Measurements from ENCODE around the gene SPEF2.

SPEF2 gene

GRCh38 chr5:35862126-35862525 is 244.5 kb downstream of the SPEF2 start:
- Histone ChIP-seq H3K9ac (peak overlapping the region in 8 of 11 experiments; percentile 80 to 95 (median 86); a peak in 17 of 22 replicates), H3K4me3 (peak overlapping the region in 8 of 10 experiments; percentile 18 to 80 (median 70); a peak in 15 of 20 replicates), H3K27me3 (no peaks in the 10 kb centered on the region), H3K4me1 (peaks cover 34 to 67% (median 53%) of the 10 kb centered on the region in 10 experiments), H3K27ac (peak overlapping the region in 10 of 11 experiments; percentile 6 to 98 (median 86); a peak in 20 of 22 replicates), H3K36me3 (peaks cover 5 to 87% (median 82%) of the 10 kb centered on the region in 11 experiments; a peak in 20 of 22 replicates), H3K9me3 (replicated peaks in 1 of 11) (peaks cover 0 to 10% (median 0%) of the 10 kb centered on the region in 11 experiments; a peak in 11 of 22 replicates), H4K20me1 (peaks cover 0 to 9% (median 0%) of the 10 kb centered on the region in 11 experiments; a peak in 7 of 22 replicates), H3K4me2 (peak overlapping the region; percentile 81 to 97 (median 93))
- no peak for TF ChIP-seq Cebpa-rat (IDR thresholded peaks at IDR 0.05)

DNA sequence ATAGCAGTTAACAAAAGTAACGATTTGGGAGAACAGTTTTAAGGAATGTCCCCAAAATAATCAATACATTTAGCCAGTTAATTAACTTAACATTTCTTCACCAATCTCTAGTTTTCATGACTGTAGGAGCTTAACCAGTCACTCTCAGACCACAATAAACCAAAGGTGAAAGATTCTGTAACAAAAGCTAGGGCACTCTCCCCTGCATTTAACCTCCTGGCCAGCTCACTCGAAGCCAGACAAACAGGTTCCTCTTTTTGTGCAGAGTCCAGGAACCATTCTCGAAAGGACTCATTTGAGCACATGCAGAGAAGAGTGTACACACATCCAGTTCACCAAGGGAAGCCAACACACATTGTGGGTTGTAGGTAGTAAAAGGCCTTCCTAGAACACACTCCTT is 245.5 kb downstream of the SPEF2 start:
- TF ChIP-seq Cebpa-rat (IDR thresholded peaks at IDR 0.05): no peak
- Histone ChIP-seq H3K36me3 (peaks cover 5 to 97% (median 93%) of the 10 kb centered on the region in 11 experiments; a peak in 20 of 22 replicates), H3K4me1 (peaks cover 44 to 72% (median 60%) of the 10 kb centered on the region in 10 experiments), H3K4me2 (peak overlapping the region; percentile 81 to 97 (median 93)), H3K27ac (peak overlapping the region in 9 of 11 experiments; percentile 36 to 98 (median 86); a peak in 17 of 22 replicates), H3K9ac (peak overlapping the region in 8 of 11 experiments; percentile 2 to 95 (median 86); a peak in 13 of 22 replicates), H3K9me3 (replicated peaks in 1 of 11) (peaks cover 0 to 10% (median 0%) of the 10 kb centered on the region in 11 experiments; a peak in 11 of 22 replicates), H3K4me3 (peak overlapping the region in 5 of 10 experiments; percentile 67 to 80 (median 73); a peak in 10 of 20 replicates), H4K20me1 (peaks cover 0 to 17% (median 0%) of the 10 kb centered on the region in 11 experiments; a peak in 7 of 22 replicates), H3K27me3 (no peaks in the 10 kb centered on the region)

All from BLaER1 treated with 17β-estradiol and CSF1 and Interleukin-3, amounts not matched to agents 10 nM and 100 nM (cell line).